ENCODE results near the gene ILDR2.

Gene ILDR2, protein sequence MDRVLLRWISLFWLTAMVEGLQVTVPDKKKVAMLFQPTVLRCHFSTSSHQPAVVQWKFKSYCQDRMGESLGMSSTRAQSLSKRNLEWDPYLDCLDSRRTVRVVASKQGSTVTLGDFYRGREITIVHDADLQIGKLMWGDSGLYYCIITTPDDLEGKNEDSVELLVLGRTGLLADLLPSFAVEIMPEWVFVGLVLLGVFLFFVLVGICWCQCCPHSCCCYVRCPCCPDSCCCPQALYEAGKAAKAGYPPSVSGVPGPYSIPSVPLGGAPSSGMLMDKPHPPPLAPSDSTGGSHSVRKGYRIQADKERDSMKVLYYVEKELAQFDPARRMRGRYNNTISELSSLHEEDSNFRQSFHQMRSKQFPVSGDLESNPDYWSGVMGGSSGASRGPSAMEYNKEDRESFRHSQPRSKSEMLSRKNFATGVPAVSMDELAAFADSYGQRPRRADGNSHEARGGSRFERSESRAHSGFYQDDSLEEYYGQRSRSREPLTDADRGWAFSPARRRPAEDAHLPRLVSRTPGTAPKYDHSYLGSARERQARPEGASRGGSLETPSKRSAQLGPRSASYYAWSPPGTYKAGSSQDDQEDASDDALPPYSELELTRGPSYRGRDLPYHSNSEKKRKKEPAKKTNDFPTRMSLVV

DNA sequence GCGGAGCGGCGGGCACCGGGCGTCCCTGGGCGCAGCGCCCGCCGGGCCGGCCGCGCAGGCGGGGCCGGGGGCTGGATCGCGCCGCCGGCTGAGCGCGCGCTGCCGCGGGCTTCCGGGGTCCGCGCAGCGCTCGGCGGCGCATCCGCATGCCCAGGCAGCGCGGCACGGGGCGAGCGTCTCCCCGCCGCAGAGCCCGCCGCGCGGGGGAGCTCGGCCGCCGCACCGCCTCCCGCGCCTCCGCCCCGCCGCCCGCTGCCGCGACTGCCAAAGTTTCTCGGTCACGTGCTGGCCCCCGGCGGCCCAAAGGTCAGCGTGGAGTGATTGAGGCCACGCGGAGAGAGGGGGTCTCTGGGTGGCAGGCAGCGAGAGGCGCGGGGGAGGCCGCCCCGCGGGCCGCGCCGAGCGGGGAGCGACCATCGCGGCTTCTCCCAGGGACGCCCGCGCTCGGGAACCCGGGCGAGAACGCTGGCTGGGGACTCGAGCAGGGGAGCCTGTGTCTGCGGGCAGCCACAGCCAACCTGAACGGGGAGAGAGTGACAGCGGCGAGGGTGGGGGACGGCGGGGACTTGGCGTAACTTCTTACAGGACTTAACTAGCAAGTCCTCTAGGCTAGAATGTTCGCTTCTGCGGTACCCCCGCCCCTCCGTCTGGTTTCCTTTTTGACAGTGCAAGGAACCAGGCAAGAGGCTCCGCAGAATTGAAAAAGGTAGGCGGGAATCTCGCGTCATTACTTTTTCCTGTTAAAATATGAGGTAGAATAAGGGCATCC, at the start of gene ILDR2:
Gene ILDR2 (minus strand): TSS at position 180 of the 769 bp plus-strand sequence. CDS start 272 bp downstream, outside the sequence.
- FAIRE-seq = no peak

DNA sequence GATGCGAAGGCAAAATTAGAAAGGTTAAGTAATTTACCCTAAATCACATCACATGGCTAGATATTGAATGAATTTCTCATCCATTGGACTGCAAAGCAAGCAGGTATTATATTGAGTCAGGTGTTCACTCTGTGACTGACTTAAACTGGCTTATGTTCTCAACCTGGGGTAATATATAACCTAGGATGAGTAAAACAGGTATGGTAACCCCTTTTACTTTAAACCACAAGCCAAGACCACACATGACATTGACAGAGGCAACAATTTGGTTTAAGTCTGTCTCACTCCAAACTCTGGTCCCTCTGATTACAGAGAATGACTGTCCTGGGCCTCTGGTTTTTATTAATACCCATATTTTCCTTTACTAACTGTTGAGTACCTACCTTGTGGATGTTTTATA, 47.0 kb upstream of the ILDR2 start:
- DNase-seq (ENCODE audit: insufficient read length, low spot score) = no peak
- FAIRE-seq = no peak

More for the DNA sequence above, at the start of gene ILDR2:
- no peak for DNase-seq (ENCODE audit: insufficient read length, low spot score)

DNA sequence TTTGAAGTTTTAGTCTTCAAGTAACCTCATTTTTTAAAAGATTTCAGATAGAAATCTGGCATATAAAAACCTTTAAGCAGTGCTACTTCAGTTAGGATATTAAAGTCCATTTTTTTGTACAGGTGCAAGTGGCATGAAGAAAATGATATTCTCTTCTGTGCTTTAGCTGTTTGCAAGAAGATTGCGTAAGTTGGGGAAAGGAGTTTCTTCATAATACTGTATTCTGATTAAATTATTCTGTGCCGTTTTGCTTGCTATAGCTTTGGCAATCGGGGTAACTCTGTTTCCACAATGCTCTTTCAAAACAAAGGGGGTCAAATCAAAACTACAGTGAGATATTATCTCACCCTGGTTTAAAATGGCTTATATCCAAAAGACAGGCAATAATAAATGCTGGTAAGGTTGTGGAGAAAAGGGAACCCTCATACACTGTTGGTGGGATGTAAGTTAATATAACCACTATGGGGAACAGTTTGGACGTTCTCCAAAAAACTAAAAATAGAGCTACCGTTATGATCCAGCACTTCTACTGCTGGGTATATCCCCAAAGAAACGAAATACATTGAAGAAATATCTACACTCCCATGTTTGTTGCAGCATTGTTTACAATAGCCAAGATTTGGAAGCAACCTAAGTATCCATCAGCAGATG, 40.9 kb upstream of the ILDR2 start:
- DNase-seq (ENCODE audit: insufficient read length, low spot score) = no peak
- no peak for FAIRE-seq

DNA sequence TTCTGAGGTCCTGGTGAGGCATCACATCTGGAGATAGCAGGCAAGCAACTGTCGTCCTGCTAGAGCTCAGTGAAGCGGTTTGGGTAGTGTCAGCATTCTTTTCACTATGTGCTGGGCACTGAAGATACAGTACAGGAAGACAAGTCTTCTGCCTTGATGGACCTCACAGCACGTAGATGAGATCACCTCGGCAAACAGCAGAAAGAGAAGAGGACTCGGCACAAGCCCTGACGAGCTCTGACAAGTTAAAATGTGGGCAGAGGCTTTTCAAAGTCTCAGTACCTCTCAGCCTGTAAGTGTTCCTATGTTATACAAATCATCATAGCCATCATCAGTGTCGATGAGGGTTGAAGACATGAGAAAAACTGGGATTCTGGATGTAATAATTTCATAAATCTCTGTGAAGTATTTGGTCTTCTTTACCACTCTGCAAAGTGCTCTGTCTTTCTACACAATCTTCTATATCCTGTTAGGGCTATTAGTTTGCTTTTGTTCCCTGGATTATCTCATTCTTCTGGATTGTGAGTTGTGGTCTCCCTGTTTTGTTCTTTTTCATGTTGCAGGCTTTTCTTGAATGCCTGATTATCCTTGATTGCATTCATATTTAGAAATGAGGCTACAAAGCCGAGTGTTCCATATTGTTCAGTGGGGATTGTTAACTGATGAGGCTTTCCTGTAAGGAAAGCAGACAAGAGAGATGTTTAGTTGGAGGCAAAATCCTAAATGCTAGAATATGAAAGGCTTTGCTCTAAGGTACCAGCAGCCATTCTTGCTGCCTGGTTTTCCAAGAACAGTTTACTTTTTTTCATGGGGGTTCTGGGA, 38.0 kb upstream of the ILDR2 start:
- no peak for FAIRE-seq
- DNase-seq (ENCODE audit: insufficient read length, low spot score) = no peak

DNA sequence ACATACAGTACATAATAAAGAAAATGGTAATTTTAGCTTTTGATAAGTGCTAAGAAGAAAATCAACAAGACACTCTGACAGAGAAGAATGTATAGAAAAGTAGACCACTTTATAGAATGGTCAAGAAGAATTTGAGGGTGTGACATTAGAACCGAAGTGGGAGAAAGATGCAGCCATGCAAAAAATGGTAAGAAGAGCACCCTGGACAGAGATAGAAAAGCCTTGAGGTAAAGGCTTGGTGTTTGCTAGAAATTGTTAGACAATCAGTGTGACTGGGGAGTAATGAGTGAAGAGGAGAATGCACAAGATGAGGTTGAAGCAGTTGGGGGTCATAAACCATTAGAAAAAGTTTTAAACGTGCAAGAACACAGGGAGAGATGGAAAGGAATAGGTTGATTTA, 37.2 kb upstream of the ILDR2 start:
- DNase-seq (ENCODE audit: insufficient read length, low spot score) = no peak
- FAIRE-seq = no peak

DNA sequence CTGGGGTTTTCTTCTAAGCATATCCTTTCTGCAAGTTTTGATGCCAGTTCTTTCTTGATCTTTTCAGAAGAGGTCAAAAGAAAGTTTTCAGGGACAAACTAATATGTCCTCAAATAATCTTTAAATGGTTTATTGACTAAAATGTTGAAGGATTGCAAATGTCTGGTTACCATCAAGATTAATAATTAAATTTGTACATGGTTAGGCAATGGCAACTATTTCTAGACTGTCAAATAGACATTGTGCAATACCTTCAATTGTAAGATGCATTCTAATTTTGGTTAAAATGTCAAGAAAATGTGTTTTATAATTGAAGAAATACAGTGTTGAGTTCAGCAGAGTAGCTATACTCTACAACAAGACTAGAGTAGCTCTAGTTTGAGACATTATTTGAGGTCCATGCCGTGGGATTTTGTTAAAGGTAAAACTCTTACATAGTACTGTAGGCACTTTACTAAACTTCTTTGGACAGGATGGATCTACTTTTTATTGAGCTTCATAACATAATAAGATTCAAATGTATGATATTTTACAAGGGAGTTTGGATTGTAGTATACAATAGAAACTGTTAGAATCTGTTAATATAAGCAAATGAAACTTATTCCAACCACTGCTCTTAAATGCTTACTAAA, 36.3 kb upstream of the ILDR2 start:
- no peak for FAIRE-seq
- no peak for DNase-seq (ENCODE audit: insufficient read length, low spot score)

DNA sequence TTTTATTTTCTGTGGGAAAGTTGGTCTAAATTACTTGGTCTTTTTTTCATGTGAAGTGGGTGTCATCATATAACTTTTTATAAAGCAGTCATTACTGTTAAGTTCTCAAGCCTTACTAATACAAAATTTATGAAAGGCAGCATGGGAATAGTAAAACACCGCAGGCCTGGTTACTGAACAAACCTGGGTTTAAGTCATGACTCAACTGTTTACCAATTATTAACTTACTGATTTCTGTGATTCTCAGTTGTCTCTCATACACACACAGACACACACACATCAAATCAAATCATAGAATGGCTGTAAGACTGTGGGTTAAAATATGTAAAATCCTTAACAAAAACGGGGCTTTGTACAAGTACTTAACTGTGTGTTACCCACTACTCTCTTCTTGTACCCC, 28.4 kb upstream of the ILDR2 start:
- DNase-seq (ENCODE audit: insufficient read length, low spot score) = no peak
- FAIRE-seq = no peak

DNA sequence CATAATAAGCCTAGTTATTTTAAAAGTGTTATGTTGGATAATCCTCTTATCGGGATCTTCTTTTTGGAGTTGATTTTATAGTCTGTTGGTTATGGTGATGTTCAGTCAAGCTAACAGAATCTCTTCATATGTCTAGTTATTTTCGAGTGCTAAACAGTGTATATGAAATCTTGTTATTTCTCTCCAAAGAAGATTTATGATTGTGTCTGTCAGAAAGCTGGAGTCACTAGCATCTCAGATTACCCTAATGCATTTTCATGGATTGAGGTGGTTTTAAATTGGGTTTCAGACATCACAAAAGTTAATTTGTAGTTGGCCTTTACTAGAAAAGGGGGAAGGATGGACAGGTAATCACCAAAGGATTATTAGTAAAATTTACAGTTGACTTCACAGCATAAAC, 27.0 kb upstream of the ILDR2 start:
- DNase-seq (ENCODE audit: insufficient read length, low spot score) (no peak), FAIRE-seq (no peak)

DNA sequence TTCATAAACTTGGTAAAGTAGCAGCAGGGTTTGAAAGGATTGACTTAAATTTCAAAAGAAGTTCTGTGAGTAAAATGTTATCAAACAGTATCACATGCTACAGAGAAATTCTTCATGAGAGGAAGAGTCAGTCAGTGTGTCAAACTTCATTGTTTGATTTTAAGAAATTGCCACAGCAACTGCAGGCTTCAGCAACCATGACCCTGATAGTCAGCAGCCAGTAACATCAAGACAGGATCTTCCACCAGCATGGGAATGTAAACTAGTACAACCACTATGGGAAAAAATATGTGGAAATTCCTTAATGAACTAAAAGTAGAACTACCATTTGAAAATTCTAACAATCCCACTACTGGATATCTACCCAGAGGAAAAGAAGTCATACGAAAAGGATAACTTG, 25.2 kb upstream of the ILDR2 start:
- DNase-seq (ENCODE audit: insufficient read length, low spot score) (no peak), FAIRE-seq (no peak)

DNA sequence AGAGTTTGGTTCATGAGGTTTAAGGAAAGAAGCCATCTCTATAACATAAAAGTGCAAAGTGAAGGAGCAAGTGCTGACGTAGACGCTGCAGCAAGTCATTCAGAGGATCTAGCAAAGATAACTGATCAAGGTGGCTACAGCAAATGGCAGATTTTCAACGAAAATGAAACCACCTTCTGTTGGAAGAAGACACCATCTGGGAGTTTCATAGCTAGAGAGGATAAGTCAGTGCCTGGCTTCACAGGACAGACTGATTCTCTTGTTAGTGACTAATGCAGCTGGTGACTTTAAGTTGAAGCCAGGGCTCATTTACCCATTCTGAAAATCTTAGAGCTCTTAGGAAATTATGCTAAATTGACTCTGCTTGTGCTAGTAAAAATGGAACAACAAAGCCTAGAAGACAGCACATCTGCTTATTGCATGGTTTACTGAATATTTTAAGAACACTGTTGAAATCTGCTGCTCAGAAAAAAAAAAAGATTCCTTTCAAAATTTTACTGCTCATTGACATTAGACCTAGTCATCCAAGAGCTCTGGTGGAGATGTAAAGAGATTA, 24.2 kb upstream of the ILDR2 start:
- no peak for FAIRE-seq
- no peak for DNase-seq (ENCODE audit: insufficient read length, low spot score)

DNA sequence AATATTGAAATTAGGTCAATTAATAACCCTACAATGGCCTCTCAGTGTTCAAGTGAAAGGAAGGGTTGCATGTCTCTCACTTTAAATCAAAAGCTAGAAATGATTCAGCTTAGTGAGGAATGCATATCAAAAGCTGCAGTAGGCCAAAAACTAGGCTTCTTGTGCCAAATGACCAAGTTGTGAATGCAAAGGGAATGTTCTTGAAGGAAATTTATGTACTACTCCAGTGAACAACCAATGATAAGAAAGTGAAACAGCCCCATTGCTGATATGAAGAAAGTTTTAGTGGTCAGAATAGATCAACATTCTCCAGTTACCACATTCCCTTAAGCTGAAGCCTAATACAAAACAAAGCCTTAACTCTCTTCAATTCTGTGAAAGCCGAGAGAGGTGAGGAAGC, 23.7 kb upstream of the ILDR2 start:
- DNase-seq (ENCODE audit: insufficient read length, low spot score) = no peak
- FAIRE-seq = no peak

DNA sequence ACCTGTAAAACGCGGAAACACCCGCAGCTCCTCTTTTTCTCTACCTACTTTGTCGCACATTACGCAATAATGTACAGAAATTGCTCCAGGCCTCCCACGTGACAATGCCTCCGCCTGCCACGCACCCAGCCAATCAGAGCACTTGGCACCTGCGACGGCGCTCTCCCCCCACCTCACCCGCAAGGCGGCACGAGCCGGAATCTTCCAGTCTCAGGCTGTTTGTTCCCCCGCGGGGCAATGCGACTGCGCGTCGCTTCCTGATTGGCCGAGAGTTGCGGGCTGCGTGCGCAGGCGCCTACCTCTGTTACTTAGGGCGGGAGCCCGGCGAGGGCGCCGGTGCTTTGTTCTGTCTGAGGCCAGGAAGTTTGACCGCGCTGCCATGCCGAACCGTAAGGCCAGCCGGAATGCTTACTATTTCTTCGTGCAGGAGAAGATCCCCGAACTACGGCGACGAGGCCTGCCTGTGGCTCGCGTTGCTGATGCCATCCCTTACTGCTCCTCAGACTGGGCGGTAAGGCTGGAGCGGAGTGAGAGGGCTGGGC, 13.7 kb upstream of the ILDR2 start, which contains the start of gene MAEL:
Gene MAEL (plus strand): TSS at position 307 of the 542 bp plus-strand sequence. CDS start 73 bp downstream, at position 380.
- DNase-seq (ENCODE audit: insufficient read length, low spot score) (no peak), FAIRE-seq (no peak)

DNA sequence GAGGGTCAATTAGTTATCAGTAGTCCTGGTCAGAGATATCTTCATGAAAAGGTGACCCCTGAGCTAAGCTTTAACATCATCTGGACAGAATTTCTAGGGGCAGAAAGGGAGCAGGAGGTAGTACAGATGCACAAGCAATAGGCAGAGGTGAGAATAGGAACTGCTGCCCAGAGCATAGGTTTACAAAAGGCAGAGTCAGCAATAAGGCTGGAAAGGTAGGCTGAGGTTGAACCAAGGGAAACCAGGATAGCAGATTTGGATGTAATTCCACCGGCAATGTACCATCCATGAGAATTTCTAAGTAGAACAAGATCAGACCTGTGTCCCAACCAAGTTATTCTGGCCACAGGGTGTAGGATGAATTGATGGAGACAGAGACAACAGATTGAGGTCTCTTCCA, 6.2 kb upstream of the ILDR2 start:
- DNase-seq (ENCODE audit: insufficient read length, low spot score) (no peak), FAIRE-seq (no peak)

DNA sequence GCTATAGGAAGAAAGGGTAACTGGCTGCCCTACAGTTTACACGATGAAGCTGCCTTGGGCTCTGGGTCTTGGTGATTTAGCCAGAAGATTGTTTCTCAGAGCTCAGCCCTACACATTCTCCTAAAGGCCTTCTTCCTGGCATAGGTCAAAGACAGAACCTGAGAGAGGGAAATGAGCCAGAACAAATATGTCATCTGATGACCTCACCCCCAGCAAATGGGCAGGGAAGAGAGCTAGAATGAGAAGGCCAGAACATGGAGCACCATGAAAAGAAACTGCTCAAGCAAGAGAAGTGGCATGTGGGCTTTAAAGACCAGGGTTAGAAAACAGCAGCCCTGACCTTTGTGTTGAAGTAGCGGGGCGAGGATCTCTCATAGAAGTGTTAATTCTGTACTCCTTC, 5.5 kb upstream of the ILDR2 start:
- DNase-seq (ENCODE audit: insufficient read length, low spot score) (no peak), FAIRE-seq (no peak)

DNA sequence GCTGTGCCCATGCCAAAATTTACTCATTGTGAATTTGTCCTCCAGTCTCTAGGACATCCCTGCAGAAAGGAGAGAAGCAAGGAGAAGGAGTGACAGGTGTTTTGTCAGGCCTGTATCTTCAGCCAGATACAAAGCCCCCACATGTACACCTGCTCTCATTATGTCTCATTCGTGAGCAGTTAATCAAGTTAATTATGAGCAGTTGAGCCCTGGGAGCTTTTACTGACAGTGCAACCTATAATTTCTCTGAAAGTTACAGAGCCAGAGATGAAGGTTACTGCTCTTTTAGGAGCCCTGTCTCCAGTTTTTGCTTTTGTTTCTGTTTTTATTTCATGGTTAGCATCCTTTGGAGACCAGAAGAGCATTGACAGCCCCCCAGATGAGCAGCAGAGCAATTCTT, 5.0 kb upstream of the ILDR2 start:
- no peak for FAIRE-seq
- DNase-seq (ENCODE audit: insufficient read length, low spot score) = no peak

DNA sequence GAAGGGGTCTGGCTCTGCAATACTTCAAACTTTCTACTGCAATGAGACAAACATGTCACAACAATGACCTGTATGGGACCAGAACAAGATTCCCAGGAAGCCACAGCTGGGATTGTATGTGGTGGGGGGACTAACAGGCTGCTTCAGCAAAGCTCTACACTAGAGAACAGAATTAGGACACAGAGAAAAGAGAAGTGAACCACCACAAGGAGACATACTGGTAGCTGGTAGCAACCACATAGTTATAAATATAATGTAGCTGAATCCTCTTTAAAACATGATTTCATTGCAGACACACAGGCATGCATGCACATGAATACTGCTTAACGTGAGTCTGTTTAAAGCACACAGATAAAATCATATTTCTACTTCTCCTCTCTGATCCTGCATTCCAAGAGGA, 3.5 kb upstream of the ILDR2 start:
- FAIRE-seq = no peak
- no peak for DNase-seq (ENCODE audit: insufficient read length, low spot score)

DNA sequence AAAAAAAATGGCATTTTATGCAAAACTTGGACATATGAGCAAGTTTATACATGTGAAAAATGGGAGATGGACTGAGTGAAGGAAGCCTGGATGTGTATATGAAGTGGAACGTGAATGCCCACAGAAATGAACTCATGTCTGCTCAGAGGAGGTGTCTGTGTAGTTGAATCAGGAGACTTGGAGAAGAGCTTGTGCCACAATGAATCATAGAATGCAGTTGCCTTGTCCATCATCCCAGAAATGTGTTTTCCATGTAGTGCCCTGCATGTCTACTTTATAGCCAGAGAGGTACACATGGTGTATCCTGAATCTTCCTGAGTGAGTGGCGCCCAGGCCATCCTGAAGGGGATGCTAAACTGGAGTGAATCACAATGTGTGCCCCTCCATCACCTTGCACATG, 2.6 kb upstream of the ILDR2 start:
- DNase-seq (ENCODE audit: insufficient read length, low spot score) (no peak), FAIRE-seq (no peak)

DNA sequence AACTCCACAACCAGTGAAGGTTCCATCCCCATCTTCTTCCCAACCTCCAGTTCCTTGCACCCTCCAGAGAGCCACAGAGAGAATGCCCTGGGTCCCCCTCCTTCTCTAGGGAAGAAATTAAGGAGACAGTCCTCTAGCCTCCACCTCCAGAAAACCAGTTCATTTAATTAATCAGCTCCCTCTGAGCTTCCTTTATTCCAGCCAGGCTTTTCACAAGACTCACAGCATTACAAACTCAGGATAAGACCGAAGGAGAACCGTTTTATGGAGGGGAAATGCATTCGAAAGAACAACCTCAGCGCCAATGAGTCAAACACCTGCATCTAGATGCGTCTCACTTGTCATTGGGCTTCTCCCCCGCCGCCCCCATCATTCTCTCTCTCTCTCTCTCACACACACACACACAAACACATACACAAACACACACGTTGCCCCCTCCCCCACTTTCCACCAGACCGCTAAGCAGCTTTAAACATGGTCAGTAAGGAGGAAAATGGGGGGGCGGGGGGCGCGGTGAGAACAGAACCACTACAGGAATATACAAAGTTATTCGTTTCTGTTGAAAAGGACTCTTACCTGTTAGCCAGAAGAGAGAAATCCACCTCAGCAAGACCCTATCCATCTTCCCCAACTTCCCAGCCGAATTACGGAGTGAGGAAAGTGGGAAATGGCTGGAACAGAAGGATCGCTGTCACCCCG, 544 bp downstream of the ILDR2 start:
- FAIRE-seq = no peak
- no peak for DNase-seq (ENCODE audit: insufficient read length, low spot score)

DNA sequence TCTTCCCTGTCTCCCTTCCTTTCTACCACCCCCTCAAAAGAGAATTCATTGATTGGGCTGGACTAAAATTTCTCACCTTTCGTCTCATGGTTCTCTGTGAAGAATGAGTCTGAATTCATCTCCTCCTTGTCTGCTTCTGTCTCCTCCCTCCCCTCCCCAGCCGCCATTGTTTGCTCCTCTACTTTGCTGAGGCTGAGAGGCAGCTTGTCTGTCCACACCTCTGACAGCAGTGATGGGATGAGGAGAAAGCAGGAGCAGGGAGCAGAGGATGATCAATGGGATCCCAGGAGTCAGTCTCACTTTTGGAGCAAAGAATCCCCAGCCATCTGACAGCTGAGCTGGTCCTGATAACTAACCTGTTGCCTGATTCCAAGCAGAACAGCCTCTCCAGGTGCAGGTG, 2.5 kb downstream of the ILDR2 start:
- no peak for DNase-seq (ENCODE audit: insufficient read length, low spot score)
- FAIRE-seq = no peak

Data from HTR-8/SVneo (cell line).